ENCODE measurements around the gene MYCBP2.

Gene MYCBP2

DNA sequence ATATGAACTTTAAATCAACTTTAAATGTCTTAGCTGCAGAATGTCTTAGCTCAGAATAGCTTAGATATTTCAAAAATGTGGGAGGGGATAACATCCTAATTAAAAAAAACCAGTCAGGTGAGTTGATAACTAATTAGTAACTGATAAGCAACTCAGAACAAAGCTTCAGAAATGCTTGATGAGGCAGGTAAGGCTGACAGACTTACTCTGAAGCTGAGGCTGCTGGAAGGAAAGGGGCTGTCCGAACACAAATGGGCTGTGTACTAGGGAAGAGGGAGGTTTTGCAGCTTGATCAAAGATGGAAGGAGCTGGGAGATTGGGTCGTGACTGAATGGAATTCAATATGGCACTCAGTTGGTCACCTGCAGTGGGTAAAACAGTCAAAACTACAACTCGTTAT is 208.8 kb downstream of the MYCBP2 start:
- H3K9ac ChIP-seq (ENCODE audit: insufficient read length, low read depth): no peak overlapping the region
- no peaks in the 10 kb centered on the region for H3K4me1 ChIP-seq (ENCODE audit: insufficient read depth, insufficient read length)
- H3K27me3 ChIP-seq (ENCODE audit: insufficient read depth, insufficient read length): no peaks in the 10 kb centered on the region
- DNase-seq (ENCODE audit: low read depth, low spot score): no peak
- H3K9me3 ChIP-seq (ENCODE audit: insufficient read depth, low read length): no peaks in the 10 kb centered on the region
- no peaks in the 10 kb centered on the region for H3K36me3 ChIP-seq (ENCODE audit: insufficient read depth, insufficient read length, low read length)
- H3K4me3 ChIP-seq (ENCODE audit: insufficient read length, low read depth): no peak overlapping the region
- TF ChIP-seq YY1 (IDR thresholded peaks at IDR 0.05; ENCODE audit: insufficient read depth, insufficient read length): no peak

DNA sequence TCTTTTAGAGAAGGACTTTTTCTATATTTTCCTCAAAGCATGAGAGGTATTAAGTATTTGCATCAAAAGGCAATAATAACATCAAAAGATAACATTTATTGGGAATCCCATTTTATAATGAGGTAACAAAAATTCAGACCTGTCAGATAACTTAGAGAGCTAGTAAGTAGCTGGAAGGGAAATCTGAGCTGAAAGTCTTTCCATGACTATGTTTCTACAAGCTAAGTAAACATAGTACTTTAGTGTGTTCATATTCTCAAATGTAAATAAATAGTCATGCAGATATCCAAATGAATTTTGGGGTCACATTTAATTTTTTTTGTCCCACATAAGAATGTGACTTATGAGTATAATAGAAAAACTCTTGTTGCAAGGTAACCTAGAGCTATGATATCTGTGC is 212.6 kb downstream of the MYCBP2 start:
- Histone ChIP-seq H3K9ac (ENCODE audit: insufficient read length, low read depth) (no peak overlapping the region), H3K4me1 (ENCODE audit: insufficient read depth, insufficient read length) (no peaks in the 10 kb centered on the region), H3K27me3 (ENCODE audit: insufficient read depth, insufficient read length) (no peaks in the 10 kb centered on the region), H3K4me3 (ENCODE audit: insufficient read length, low read depth) (no peak overlapping the region), H3K36me3 (ENCODE audit: insufficient read depth, insufficient read length, low read length) (no peaks in the 10 kb centered on the region), H3K9me3 (ENCODE audit: insufficient read depth, low read length) (peaks cover 10% of the 10 kb centered on the region; the same call in 1 of the 2 replicates)
- DNase-seq (ENCODE audit: low read depth, low spot score): no peak
- TF ChIP-seq YY1 (IDR thresholded peaks at IDR 0.05; ENCODE audit: insufficient read depth, insufficient read length) (no peak), SUZ12 (IDR thresholded peaks at IDR 0.05; ENCODE audit: extremely low read depth, insufficient read depth, insufficient read length) (no peak), ZNF274 (IDR thresholded peaks at IDR 0.05; ENCODE audit: low read depth, low read length) (no peak)

DNA sequence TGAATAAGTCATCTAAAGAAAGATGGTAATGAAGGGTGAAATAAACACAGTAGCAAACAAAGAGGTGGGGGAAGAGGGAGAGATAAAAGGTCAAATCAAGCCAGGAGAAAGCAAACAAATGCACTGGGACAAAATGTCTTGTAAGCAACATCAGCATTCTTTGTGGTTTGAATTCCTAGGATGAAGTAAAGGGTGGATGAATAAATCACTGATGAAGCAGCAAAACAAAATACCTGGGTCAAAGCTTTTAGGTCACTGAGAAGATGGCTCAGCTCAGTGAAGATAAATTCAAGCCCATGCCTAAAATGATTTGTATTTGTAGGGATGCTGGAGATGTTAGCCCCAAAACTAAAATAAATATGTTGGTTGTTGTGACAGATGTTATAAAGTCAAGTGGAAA is 213.4 kb downstream of the MYCBP2 start:
- no peaks in the 10 kb centered on the region for H3K36me3 ChIP-seq (ENCODE audit: insufficient read depth, insufficient read length, low read length)

GRCh38 chr13:77105051-77105450 is 221.8 kb downstream of the MYCBP2 start:
- Histone ChIP-seq H3K9me3 (ENCODE audit: insufficient read depth, low read length) (no peaks in the 10 kb centered on the region), H3K36me3 (ENCODE audit: insufficient read depth, insufficient read length, low read length) (no peaks in the 10 kb centered on the region), H3K4me3 (ENCODE audit: insufficient read length, low read depth) (no peak overlapping the region), H3K9ac (ENCODE audit: insufficient read length, low read depth) (no peak overlapping the region), H3K4me1 (ENCODE audit: insufficient read depth, insufficient read length) (no peaks in the 10 kb centered on the region), H3K27me3 (ENCODE audit: insufficient read depth, insufficient read length) (no peaks in the 10 kb centered on the region)
- no peak for DNase-seq (ENCODE audit: low read depth, low spot score)
- TF ChIP-seq YY1 (IDR thresholded peaks at IDR 0.05; ENCODE audit: insufficient read depth, insufficient read length): no peak
- TF ChIP-seq SUZ12 (IDR thresholded peaks at IDR 0.05; ENCODE audit: extremely low read depth, insufficient read depth, insufficient read length): no peak
- no peak for TF ChIP-seq ZNF274 (IDR thresholded peaks at IDR 0.05; ENCODE audit: low read depth, low read length)

More for the DNA sequence above, 213.4 kb downstream of the MYCBP2 start:
- Histone ChIP-seq H3K9me3 (ENCODE audit: insufficient read depth, low read length) (peaks cover 10% of the 10 kb centered on the region; the same call in 1 of the 2 replicates), H3K4me3 (ENCODE audit: insufficient read length, low read depth) (no peak overlapping the region), H3K9ac (ENCODE audit: insufficient read length, low read depth) (no peak overlapping the region), H3K4me1 (ENCODE audit: insufficient read depth, insufficient read length) (no peaks in the 10 kb centered on the region), H3K27me3 (ENCODE audit: insufficient read depth, insufficient read length) (no peaks in the 10 kb centered on the region)
- TF ChIP-seq ZNF274 (IDR thresholded peaks at IDR 0.05; ENCODE audit: low read depth, low read length) (no peak), YY1 (IDR thresholded peaks at IDR 0.05; ENCODE audit: insufficient read depth, insufficient read length) (no peak), SUZ12 (IDR thresholded peaks at IDR 0.05; ENCODE audit: extremely low read depth, insufficient read depth, insufficient read length) (no peak)
- DNase-seq (ENCODE audit: low read depth, low spot score): no peak

- no peak overlapping the region for H3K9ac ChIP-seq (ENCODE audit: insufficient read length, low read depth)
Measured at GRCh38 chr13:77099415-77099814, 227.5 kb downstream of the MYCBP2 start.

DNA sequence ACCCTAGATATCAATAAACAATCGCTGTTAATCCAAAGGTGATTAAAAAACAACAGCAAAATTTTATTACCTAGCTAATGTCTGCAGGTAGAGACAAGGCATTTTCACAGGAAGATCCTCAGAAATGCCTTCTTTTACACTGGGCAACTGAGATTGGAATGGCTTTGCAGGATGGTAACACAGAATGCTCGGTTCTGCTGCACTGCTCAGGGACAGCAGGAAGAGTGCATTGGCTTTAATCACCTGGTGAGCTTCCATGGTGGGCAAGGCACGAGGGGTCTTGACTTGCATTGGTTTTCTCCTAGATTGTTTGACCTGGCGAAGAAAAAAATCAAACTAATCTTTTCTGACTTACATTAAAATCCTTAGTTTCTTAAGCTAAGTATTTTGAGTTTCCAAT is 231.6 kb downstream of the MYCBP2 start:
- Histone ChIP-seq H3K4me3 (ENCODE audit: insufficient read length, low read depth) (no peak overlapping the region), H3K36me3 (ENCODE audit: insufficient read depth, insufficient read length, low read length) (peaks cover 10% of the 10 kb centered on the region), H3K9ac (ENCODE audit: insufficient read length, low read depth) (no peak overlapping the region), H3K9me3 (ENCODE audit: insufficient read depth, low read length) (no peaks in the 10 kb centered on the region), H3K27me3 (ENCODE audit: insufficient read depth, insufficient read length) (no peaks in the 10 kb centered on the region), H3K4me1 (ENCODE audit: insufficient read depth, insufficient read length) (no peaks in the 10 kb centered on the region)
- DNase-seq (ENCODE audit: low read depth, low spot score): no peak
- TF ChIP-seq ZNF274 (IDR thresholded peaks at IDR 0.05; ENCODE audit: low read depth, low read length) (no peak), SUZ12 (IDR thresholded peaks at IDR 0.05; ENCODE audit: extremely low read depth, insufficient read depth, insufficient read length) (no peak), YY1 (IDR thresholded peaks at IDR 0.05; ENCODE audit: insufficient read depth, insufficient read length) (no peak)

More at GRCh38 chr13:77099415-77099814, 227.5 kb downstream of the MYCBP2 start:
- Histone ChIP-seq H3K27me3 (ENCODE audit: insufficient read depth, insufficient read length) (no peaks in the 10 kb centered on the region), H3K9me3 (ENCODE audit: insufficient read depth, low read length) (no peaks in the 10 kb centered on the region), H3K4me3 (ENCODE audit: insufficient read length, low read depth) (no peak overlapping the region), H3K4me1 (ENCODE audit: insufficient read depth, insufficient read length) (no peaks in the 10 kb centered on the region), H3K36me3 (ENCODE audit: insufficient read depth, insufficient read length, low read length) (peaks cover 4% of the 10 kb centered on the region)
- TF ChIP-seq ZNF274 (IDR thresholded peaks at IDR 0.05; ENCODE audit: low read depth, low read length) (no peak), SUZ12 (IDR thresholded peaks at IDR 0.05; ENCODE audit: extremely low read depth, insufficient read depth, insufficient read length) (no peak), YY1 (IDR thresholded peaks at IDR 0.05; ENCODE audit: insufficient read depth, insufficient read length) (no peak)
- no peak for DNase-seq (ENCODE audit: low read depth, low spot score)

- TF ChIP-seq YY1 (IDR thresholded peaks at IDR 0.05; ENCODE audit: insufficient read depth, insufficient read length) (no peak), ZNF274 (IDR thresholded peaks at IDR 0.05; ENCODE audit: low read depth, low read length) (no peak), SUZ12 (IDR thresholded peaks at IDR 0.05; ENCODE audit: extremely low read depth, insufficient read depth, insufficient read length) (no peak)
- peaks cover 10% of the 10 kb centered on the region for H3K36me3 ChIP-seq (ENCODE audit: insufficient read depth, insufficient read length, low read length)
Measured at GRCh38 chr13:77094773-77095172, 232.1 kb downstream of the MYCBP2 start.

DNA sequence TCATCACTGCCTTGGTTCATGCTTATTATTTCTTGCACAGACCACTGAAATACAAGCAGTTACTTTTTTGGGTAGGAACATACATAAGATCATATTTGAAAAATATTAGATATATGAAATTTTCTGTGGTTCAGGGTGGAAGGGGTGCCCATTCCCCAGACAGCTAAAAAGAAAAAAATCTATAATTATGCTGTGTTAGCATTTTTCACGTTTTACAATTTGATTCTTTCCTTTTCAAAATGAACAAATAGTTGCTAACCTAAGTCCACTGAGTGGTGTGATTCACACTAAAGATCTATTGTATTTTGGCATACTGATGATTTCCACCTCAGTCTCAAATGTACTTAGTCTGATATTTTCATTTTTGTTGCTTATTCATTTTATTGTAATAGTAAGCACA is 233.2 kb downstream of the MYCBP2 start:
- no peaks in the 10 kb centered on the region for H3K9me3 ChIP-seq (ENCODE audit: insufficient read depth, low read length)
- peaks cover 9% of the 10 kb centered on the region for H3K36me3 ChIP-seq (ENCODE audit: insufficient read depth, insufficient read length, low read length)
- TF ChIP-seq ZNF274 (IDR thresholded peaks at IDR 0.05; ENCODE audit: low read depth, low read length): no peak
- TF ChIP-seq SUZ12 (IDR thresholded peaks at IDR 0.05; ENCODE audit: extremely low read depth, insufficient read depth, insufficient read length): no peak
- TF ChIP-seq YY1 (IDR thresholded peaks at IDR 0.05; ENCODE audit: insufficient read depth, insufficient read length): no peak

More at GRCh38 chr13:77094773-77095172, 232.1 kb downstream of the MYCBP2 start:
- no peaks in the 10 kb centered on the region for H3K9me3 ChIP-seq (ENCODE audit: insufficient read depth, low read length)
- no peaks in the 10 kb centered on the region for H3K27me3 ChIP-seq (ENCODE audit: insufficient read depth, insufficient read length)
- no peak overlapping the region for H3K4me3 ChIP-seq (ENCODE audit: insufficient read length, low read depth)
- H3K9ac ChIP-seq (ENCODE audit: insufficient read length, low read depth): no peak overlapping the region
- H3K4me1 ChIP-seq (ENCODE audit: insufficient read depth, insufficient read length): no peaks in the 10 kb centered on the region
- no peak for DNase-seq (ENCODE audit: low read depth, low spot score)

More for the DNA sequence above, 233.2 kb downstream of the MYCBP2 start:
- Histone ChIP-seq H3K9ac (ENCODE audit: insufficient read length, low read depth) (no peak overlapping the region), H3K4me1 (ENCODE audit: insufficient read depth, insufficient read length) (no peaks in the 10 kb centered on the region), H3K4me3 (ENCODE audit: insufficient read length, low read depth) (no peak overlapping the region), H3K27me3 (ENCODE audit: insufficient read depth, insufficient read length) (no peaks in the 10 kb centered on the region)
- no peak for DNase-seq (ENCODE audit: low read depth, low spot score)
